SK-N-MC (cell line): ENCODE results near the gene C5.

Experiments
- EZH2 ChIP-seq: fragments of 200-600 bp; sonication (generic); IDR thresholded peaks from one replicate; pipeline ENCODE4 v1.6.1; 2017; ENCODE audit warnings: antibody characterized with exemption
- POLR2AphosphoS5 ChIP-seq: IDR thresholded peaks from 2 replicates; pipeline ENCODE4 v1.6.1; 2012; ENCODE audit warnings: mild to moderate bottlenecking, low read depth, low read length, borderline replicate concordance

DNA sequence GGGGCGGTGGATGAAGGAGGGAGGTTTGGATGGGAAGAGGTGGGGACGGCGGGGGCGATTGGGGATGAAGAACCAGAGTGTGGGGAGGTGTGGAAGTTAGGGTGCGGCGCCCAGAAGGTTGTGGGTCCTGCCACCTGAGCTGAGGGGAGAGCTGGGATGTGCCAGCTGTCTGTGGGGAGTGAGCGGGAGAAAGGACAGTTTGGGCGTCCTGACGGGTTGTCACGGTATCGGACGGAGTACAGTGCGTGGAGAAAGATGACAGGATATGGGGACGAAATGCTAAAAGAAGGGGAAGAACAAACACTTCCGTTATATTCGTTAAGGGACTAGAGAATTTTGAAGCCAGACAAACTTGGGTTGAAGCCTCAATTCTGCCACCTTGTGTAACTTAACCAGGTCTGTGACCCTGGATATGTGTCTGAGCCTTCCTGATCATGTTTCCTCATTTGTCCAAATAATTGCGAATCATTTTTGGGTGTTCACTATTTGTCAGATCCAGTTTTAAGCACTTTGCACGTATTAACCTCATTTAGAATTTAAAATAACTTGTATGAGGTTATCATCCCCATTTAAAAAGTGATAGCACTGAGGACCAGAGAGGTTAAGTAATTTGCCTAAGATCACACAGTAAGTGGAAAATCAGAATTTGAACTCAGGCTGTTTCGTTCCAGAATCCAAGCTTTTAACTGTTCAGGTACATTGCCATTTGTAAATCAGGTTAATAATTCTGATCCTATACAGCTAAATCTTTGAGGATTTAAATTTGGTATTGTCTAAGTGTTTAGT lies 25.4 kb upstream of the C5 start:
- TF ChIP-seq EZH2 (no peak), POLR2AphosphoS5 (no peak)
